ENCODE measurements around the gene SORBS2.
A peak's percentile ranks its signal among the peaks of the same experiment; 100 is the strongest.

Gene SORBS2

GRCh38 chr4:185797596-185798338 lies 14.2 kb downstream of the SORBS2 start:
- DNase-seq: no peak

DNA sequence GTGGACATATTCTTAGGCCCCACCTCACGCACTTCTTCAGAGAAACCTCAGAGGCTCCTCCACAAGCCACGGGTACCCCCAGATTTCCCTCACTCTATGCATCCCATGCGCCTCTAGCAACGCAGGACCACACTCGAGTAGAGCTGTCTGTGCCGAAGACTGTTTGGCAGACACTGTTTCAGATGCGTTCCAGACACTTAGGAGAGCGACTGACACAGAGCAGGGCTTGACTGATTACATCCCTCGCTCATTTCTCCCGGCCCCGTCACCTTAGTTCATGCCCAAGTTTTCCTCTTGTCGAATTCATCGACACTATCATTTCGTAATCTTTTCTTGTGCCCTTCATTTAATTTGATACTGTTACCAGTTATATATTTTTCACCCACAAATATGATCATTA lies 15.0 kb downstream of the SORBS2 start:
- DNase-seq: no peak

GRCh38 chr4:185796176-185796575 lies 15.8 kb downstream of the SORBS2 start:
- no peak for DNase-seq

GRCh38 chr4:185794637-185795036 lies 17.4 kb downstream of the SORBS2 start:
- DNase-seq: no peak

- DNase-seq: no peak
Observed at GRCh38 chr4:185793716-185794115, 18.3 kb downstream of the SORBS2 start.

DNA sequence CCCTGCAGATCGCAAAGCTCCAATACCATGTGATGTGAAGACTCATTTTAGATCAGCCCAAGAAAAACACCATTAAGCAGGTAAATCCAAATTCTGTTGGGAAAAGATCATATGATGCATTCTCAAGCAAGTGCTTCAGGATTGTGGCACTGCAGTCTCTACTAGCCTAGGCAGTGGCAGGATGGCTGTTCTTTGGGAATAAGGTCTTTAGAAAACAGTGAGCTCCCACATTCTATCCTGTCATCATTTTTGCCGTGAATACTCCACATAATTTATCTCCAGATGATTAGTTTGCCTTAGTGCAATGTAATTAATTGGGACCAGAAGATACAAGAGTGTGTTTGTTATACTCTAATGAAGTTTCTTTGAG lies 18.9 kb downstream of the SORBS2 start:
- no peak for DNase-seq

GRCh38 chr4:185792384-185793115 lies 19.4 kb downstream of the SORBS2 start:
- peak; percentile 67 for DNase-seq

- no peak for DNase-seq
Observed at GRCh38 chr4:185787926-185788679, 23.9 kb downstream of the SORBS2 start.

GRCh38 chr4:185786422-185786821 lies 25.6 kb downstream of the SORBS2 start:
- no peak for DNase-seq

DNA sequence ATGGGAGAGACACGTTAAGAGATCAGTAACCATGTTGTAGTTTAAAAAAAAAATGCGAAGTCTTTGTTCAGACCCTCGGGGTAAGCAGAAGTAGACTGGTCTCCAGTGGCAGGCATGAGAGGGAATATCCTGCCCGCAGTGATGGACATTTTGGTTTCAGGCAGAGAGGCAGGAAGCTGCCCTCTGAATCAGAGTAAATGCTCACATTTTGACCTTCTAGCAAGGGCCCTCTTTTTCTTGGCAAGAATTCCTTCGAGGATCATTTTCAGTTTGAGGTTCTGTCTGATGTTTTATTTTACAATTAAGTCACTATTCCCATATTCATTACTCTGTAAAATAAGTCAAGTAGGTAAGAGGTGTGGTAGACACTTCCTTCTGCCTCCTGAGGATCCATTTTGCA lies 28.4 kb downstream of the SORBS2 start:
- DNase-seq: no peak

DNA sequence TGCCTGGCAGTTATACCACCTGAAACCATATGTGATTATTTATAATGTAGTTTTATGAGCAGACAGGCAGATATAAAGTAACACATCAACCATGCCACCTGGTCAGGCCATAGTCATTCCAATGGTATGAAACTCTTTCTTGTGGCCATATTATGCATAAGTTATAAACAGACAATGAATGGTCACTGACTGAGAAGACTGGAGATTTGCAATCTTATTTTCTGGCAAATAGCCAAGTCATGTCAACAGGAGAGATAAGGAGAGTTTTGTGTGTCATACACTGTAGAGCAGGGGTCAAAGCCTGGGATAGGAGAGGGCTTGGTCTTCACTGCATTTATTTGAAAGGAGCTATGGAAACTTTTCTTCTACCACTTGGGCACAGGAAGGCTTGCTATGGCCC lies 29.5 kb downstream of the SORBS2 start:
- DNase-seq: no peak

DNA sequence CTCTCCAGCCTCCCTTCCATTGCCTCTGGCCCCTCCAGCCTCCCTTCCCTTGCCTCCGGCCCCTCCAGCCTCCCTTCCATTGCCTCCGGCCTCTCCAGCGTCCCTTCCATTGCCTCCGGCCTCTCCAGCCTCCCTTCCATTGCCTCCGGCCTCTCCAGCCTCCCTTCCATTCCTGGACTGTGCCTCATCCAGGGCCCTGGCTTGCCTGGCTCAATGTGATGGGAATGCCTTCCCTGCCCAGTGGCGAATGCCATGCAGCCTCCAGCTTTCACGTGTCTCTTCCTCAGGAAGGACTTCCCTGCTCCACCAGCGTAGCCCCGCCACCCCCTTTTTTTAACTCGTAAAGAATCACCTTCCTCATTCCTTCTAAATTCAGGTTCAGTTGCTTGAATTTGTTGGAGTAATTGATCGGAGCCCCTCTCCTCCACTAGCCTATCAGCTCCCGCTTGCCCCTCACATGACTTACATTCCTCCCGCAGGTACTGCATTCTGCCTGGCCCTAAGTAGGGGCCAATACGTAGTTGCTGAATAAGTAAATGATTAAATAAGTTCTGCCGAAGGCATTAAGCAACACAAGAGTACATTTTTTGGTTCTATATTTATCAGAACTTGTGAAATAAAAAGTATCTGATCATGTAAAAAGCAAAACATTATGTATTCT lies 30.3 kb downstream of the SORBS2 start:
- no peak for DNase-seq

DNA sequence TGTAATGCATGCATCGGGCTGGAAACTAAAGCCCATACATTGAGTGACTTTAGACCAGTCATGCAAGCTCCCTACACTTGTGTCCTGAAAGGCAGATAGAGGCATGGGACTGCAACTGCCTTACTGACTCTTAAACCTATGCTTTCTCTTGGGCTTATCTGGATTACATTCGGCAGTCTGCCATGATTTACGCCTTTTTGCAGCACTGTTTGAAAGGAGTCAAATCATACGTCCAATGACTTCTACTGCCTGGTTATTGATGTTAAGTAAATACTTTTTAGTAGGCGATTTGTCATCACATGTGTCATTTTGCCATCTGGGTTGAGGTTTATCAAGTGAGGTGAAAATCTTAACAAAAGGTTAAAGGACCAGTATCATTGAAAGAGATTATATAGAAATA lies 31.5 kb downstream of the SORBS2 start:
- no peak for DNase-seq

DNA sequence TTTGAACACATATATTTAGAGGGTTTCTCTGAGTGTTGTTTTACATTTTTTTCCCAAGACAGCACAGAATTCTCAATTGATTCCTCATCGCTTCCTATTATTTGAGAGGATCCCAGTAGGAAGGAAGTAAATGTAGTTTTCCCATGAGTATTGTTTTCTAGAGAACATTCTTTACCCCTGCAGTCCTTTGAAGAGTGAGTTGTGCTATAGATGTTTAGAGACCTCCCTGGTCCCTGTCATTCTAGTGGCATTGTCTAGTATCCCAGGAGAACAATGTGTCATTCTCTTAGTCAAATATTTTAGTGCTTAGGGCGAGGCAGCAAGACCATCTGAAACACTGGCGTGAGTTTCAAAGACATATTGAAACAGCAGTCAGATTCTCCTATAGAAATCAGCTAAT lies 32.5 kb downstream of the SORBS2 start:
- DNase-seq: no peak

DNA sequence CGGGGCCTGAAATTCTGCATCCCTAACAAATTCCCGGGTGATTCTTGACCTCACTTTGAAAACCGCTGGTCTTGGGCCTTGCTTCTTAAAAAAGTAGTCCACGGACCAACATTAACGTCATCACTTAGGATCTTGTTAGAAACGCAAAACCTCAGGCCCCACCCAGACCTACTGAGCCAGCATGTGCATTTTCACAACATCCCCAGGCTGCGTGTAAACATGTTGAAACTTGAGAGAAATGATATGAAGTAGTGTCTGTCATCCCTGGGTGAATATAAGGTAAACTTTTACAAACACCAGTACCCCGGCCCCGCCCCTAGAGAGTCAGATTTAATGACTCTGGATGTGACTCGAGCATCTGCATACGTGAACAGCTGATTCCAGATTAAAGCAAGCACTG lies 33.7 kb downstream of the SORBS2 start:
- DNase-seq: no peak

DNA sequence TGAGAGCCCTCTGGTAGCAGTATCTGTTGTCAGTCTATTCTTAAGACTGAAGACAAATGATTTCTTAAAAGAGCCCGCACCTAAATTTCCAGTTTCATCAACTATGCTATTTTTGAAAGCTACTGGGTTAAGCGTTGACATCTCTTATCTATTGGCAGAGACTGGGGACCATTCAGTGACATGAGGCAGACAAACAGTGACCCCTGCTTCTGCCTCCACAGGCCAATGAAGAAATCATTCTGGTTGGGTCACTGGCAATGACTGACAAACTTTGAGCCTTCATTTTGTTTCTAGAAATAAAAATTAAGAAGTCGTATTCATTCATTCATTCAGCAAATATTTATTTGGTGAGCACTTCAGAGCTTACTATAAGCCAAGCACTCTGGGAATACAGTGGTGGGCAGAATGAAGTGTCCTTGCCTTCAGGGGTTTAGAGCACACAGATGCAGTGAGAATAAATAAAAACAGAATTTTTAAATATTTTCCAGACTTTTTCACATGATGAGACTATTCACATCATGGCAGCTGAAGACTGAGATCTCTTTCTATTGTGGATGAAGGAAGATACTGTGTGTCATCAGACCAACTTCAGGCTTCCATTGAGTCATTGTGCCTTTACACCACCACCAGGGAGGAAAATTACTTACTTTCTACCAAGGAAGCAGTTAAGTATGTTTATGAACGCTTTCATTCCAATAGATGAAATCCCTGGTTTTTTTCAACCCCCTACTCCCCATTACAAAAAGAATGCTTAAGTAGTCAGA lies 36.0 kb downstream of the SORBS2 start:
- DNase-seq: no peak

DNA sequence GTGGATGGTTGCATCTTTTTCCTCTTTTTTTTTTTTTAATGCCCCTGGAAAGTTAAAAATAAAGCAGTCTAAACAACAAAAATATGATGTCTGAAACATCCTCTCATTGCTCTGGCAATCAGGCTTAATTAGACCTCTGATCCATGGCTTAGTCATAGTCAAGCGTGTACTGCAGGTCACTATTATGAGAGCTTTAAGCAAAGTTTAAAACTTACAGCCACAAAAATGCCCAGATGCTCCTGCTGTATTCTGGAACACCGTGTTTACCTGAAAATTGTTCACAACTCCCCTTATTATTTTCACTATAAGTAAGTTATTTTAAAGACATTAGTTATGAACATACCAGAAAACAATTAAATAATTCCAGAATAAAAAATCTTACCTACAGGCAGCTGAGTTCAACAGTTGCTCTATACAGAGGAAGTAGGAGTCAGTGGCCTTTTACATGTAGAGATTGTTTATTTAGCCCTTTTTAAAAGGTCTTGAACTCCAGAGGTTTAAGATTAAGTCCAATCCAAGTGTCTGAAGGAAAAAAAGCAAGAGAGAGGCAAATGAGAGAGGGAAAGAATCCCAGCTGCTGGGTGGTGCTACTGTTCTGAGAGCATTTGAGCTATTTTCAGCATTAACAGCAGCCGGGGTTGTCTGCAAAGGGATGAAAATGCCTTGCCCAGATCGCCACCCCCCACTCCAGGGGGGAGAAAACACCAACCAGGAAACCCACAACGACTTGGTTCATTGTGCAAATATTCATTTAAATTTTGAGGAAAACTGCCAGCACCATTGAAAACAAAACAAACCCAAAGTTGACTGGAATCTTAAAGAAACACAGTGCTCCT lies 36.9 kb downstream of the SORBS2 start:
- DNase-seq: peak; percentile 66

GRCh38 chr4:185774131-185774653 lies 37.8 kb downstream of the SORBS2 start:
- DNase-seq: no peak

GRCh38 chr4:185773419-185773818 lies 38.6 kb downstream of the SORBS2 start:
- no peak for DNase-seq

DNA sequence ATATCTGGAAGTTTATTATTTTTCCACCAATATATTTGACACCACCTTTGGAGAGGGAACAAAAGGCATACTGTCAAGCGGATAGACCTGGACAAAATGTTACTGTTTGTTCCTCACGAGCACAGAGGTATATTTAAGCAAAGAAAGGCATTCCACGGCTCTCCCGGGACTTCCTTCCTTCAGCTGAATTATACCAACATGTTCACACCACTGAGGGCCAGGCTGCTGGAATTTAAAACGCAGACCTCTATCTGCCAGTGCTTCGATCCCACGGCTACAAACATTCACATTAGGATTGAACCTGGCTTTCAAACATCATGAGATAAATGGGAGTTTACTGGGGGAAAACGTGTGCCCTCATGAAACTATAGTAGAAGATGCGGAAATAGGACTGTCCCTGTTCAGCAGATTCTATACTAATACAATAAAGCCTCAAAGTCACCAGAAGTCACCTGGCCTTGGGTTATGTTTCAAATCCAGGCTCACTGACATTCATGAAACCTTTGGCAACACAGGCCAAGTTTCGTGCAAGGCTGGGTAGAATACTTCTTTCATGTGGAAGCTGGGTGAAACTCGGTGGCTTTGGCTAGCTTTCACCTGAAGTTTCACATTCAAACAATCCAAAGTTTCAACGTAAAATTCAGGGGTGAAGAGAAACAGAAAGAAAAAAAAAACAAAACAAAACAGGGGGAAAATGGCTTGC lies 39.5 kb downstream of the SORBS2 start:
- DNase-seq: no peak
